Neural cell (in vitro differentiated cells): ENCODE measurements around the gene HSPB2. TPM values are rescaled to one million over a fixed set of nuclear protein-coding genes. Genes with fewer than 3 reads are reported as not detected.

Experiments used
- H2AFZ ChIP-seq: fragments of 200-600, 300-800 bp; sonication (generic), shearing (Covaris generic); 2 replicates; pipeline ENCODE4 v1.6.0; 2014; ENCODE audit warnings: low read depth, mild to moderate bottlenecking, antibody characterized with exemption, low read length, moderate library complexity
- H3F3A ChIP-seq: fragments of 200-600 bp; shearing (Covaris generic); 2 replicates; pipeline ENCODE4 v1.6.1; 2016; ENCODE audit warnings: mild to moderate bottlenecking, moderate library complexity, mixed read lengths, antibody characterized with exemption, low read length; ENCODE audit not compliant: insufficient read depth, poor library complexity, severe bottlenecking
- H3K27ac ChIP-seq: fragments of 200-600, 300-800 bp; sonication (generic), shearing (Covaris generic); 2 replicates; pipeline ENCODE4 v1.5.1; 2014; ENCODE audit warnings: mild to moderate bottlenecking, low read length, moderate library complexity
- H3K27me3 ChIP-seq: fragments of 300-800, 200-600 bp; sonication (generic), shearing (Covaris generic); 2 replicates; pipeline ENCODE4 v1.6.0; 2014; ENCODE audit warnings: mild to moderate bottlenecking, low read depth, low read length, moderate library complexity; ENCODE audit not compliant: insufficient read depth
- H3K36me3 ChIP-seq: fragments of 300-800, 200-600 bp; sonication (generic), shearing (Covaris generic); 2 replicates; pipeline ENCODE4 v1.5.1; 2014; ENCODE audit warnings: mild to moderate bottlenecking, antibody characterized with exemption, low read length, moderate library complexity; ENCODE audit not compliant: insufficient read depth
- H3K4me2 ChIP-seq: fragments of 300-800, 200-600 bp; sonication (generic), shearing (Covaris generic); 2 replicates; pipeline ENCODE4 v1.6.0; 2014; ENCODE audit warnings: mild to moderate bottlenecking, low read length
- H3K4me3 ChIP-seq: fragments of 300-800, 200-600 bp; sonication (generic), shearing (Covaris generic); 2 replicates; pipeline ENCODE4 v1.5.1; 2014; ENCODE audit warnings: mild to moderate bottlenecking, low read length, moderate library complexity
- H3K79me2 ChIP-seq: fragments of 200-600 bp; shearing (Covaris generic); replicated peaks from 2 replicates; pipeline ENCODE4 v1.6.0; 2014; ENCODE audit warnings: mild to moderate bottlenecking, low read length, moderate library complexity; ENCODE audit not compliant: insufficient read depth
- H3K9ac ChIP-seq: fragments of 300-800, 200-600 bp; sonication (generic), shearing (Covaris generic); 2 replicates; pipeline ENCODE4 v1.6.1; 2016; ENCODE audit warnings: mild to moderate bottlenecking, low read length, mixed read lengths
- H3K9me2 ChIP-seq: fragments of 200-600 bp; shearing (Covaris generic); 2 replicates; pipeline ENCODE4 v1.6.1; 2016; ENCODE audit warnings: mild to moderate bottlenecking, low read length, mixed read lengths; ENCODE audit not compliant: insufficient read depth
- H3K9me3 ChIP-seq: fragments of 200-600, 300-800 bp; sonication (generic), shearing (Covaris generic); 2 replicates; pipeline ENCODE4 v1.6.1; 2016; ENCODE audit warnings: mild to moderate bottlenecking, mixed run types, low read length, moderate library complexity, mixed read lengths
- H4K20me1 ChIP-seq: fragments of 200-600 bp; shearing (Covaris generic); 2 replicates; pipeline ENCODE4 v1.6.1; 2016; ENCODE audit warnings: mild to moderate bottlenecking, mixed run types; ENCODE audit not compliant: insufficient read depth
- CTCF ChIP-seq: fragments of 450-650 bp; IDR thresholded peaks from 2 replicates; pipeline ENCODE4 v1.5.1; 2014; ENCODE audit warnings: antibody characterized with exemption, mild to moderate bottlenecking, moderate library complexity; ENCODE audit not compliant: poor library complexity, severe bottlenecking
- EP300 ChIP-seq: fragments of 450-650 bp; conservative IDR thresholded peaks from 2 replicates; pipeline ENCODE4 v1.6.1; 2014; ENCODE audit warnings: antibody characterized with exemption, mild to moderate bottlenecking, moderate library complexity; ENCODE audit not compliant: poor library complexity, severe bottlenecking
- EZH2 ChIP-seq: fragments of 200-600, 300-800 bp; shearing (Covaris generic), sonication (generic); IDR thresholded peaks from 2 replicates; pipeline ENCODE4 v1.6.1; 2014; ENCODE audit warnings: antibody characterized with exemption, low read length, borderline replicate concordance, mild to moderate bottlenecking; ENCODE audit not compliant: insufficient read depth, poor library complexity, severe bottlenecking
- MXI1 ChIP-seq: fragments of 450-650 bp; conservative IDR thresholded peaks from 2 replicates; pipeline ENCODE4 v1.6.1; 2014; ENCODE audit warnings: antibody characterized with exemption, mild to moderate bottlenecking; ENCODE audit not compliant: poor library complexity, severe bottlenecking
- POLR2AphosphoS5 ChIP-seq: IDR thresholded peaks from 2 replicates; pipeline ENCODE4 v1.6.1; 2012
- RAD21 ChIP-seq: fragments of 450-650 bp; conservative IDR thresholded peaks from 2 replicates; pipeline ENCODE4 v1.6.1; 2014; ENCODE audit warnings: antibody characterized with exemption, mild to moderate bottlenecking, moderate library complexity
- REST ChIP-seq: IDR thresholded peaks from 2 replicates; pipeline ENCODE4 v1.6.1; 2012; ENCODE audit warnings: borderline replicate concordance
- SMC3 ChIP-seq: fragments of 450-650 bp; conservative IDR thresholded peaks from 2 replicates; pipeline ENCODE4 v1.6.1; 2014; ENCODE audit warnings: antibody characterized with exemption, mild to moderate bottlenecking, moderate library complexity; ENCODE audit not compliant: poor library complexity
- TAF1 ChIP-seq: IDR thresholded peaks from 2 replicates; pipeline ENCODE4 v1.6.1; 2012; ENCODE audit warnings: low read depth
- polyA plus RNA-seq: library from polyadenylated mRNA; depleted of rRNA; stranded (reverse); fragments of >200 nt; gene quantifications from 2 replicates; pipeline ENCODE4 v1.2.3, GENCODE V29; 2014

The HSPB2 gene
- polyA plus RNA-seq, 1 donor from 2014 or later = not detected

GRCh38 chr11:111954154-111954553, 41.6 kb downstream of the HSPB2 start:
- H2AFZ ChIP-seq = no peak overlapping the region
- no peaks in the 10 kb centered on the region for H3K36me3 ChIP-seq
- H3F3A ChIP-seq = no peaks in the 10 kb centered on the region
- no peak overlapping the region for H3K9ac ChIP-seq
- H3K4me3 ChIP-seq = no peak overlapping the region
- H3K27me3 ChIP-seq = no peaks in the 10 kb centered on the region
- no peaks in the 10 kb centered on the region for H3K9me3 ChIP-seq
- TF ChIP-seq SMC3 (no peak), MXI1 (no peak), RAD21 (no peak), REST (no peak), EP300 (no peak), CTCF (no peak), POLR2AphosphoS5 (no peak), TAF1 (no peak), EZH2 (no peak)
- H3K79me2 ChIP-seq = peaks cover 7% of the 10 kb centered on the region
- no peak overlapping the region for H3K4me2 ChIP-seq
- no peak overlapping the region for H3K27ac ChIP-seq
- H3K9me2 ChIP-seq = no peaks in the 10 kb centered on the region
- no peaks in the 10 kb centered on the region for H4K20me1 ChIP-seq

- no peak overlapping the region for H3K9ac ChIP-seq
- no peaks in the 10 kb centered on the region for H3K27me3 ChIP-seq
- TF ChIP-seq REST (no peak), EP300 (no peak), TAF1 (no peak), EZH2 (no peak), RAD21 (no peak), POLR2AphosphoS5 (no peak), CTCF (no peak), MXI1 (no peak), SMC3 (no peak)
- H3K9me3 ChIP-seq = no peaks in the 10 kb centered on the region
- H2AFZ ChIP-seq = no peak overlapping the region
- H3K4me2 ChIP-seq = no peak overlapping the region
- no peak overlapping the region for H3K27ac ChIP-seq
- H3K9me2 ChIP-seq = no peaks in the 10 kb centered on the region
- H3K36me3 ChIP-seq = no peaks in the 10 kb centered on the region
- no peak overlapping the region for H3K4me3 ChIP-seq
- no peaks in the 10 kb centered on the region for H3K79me2 ChIP-seq
- H4K20me1 ChIP-seq = no peaks in the 10 kb centered on the region
- H3F3A ChIP-seq = no peaks in the 10 kb centered on the region
These were observed 45.3 kb downstream of the HSPB2 start for GRCh38 chr11:111957663-111958444.
